Stomach (tissue), 9 donors: Measurements from ENCODE around the gene LSM12. TPM values are rescaled to one million over a fixed set of nuclear protein-coding genes. Genes with fewer than 3 reads are reported as not detected.

ENCODE experiments used
- DNase-seq, 2 donors: peaks; one replicate each; pipeline versions ENCODE4 v3.0.0 to v3.0.0-alpha.2; 2013 to 2019
- H3K27ac ChIP-seq, 5 donors: fragments of 200-600 bp in 4 of 5; sonication (generic) in 4 of 5; one replicate each; pipeline ENCODE4 v1.5.1; 2013 to 2019; ENCODE audit warnings: mild to moderate bottlenecking in 1 of 5, moderate library complexity in 1 of 5
- H3K27me3 ChIP-seq, 3 donors: fragments of 200-600 bp; sonication (generic); one replicate each; pipeline ENCODE4 v1.5.1; 2017 to 2019; ENCODE audit warnings: mixed run types in 1 of 3
- H3K36me3 ChIP-seq, 4 donors: fragments of 200-600 bp; sonication (generic); 1 replicate in 3 of 4; 2 replicates in 1 of 4; pipeline ENCODE4 v1.5.1; 2016 to 2019
- H3K4me1 ChIP-seq, 4 donors: fragments of 200-600 bp; sonication (generic); one replicate each; pipeline ENCODE4 v1.5.1; 2016 to 2019
- H3K4me3 ChIP-seq, 4 donors: fragments of 200-600 bp; sonication (generic) in 3 of 4; one replicate each; pipeline ENCODE4 v1.5.1; 2016 to 2019; ENCODE audit warnings: mild to moderate bottlenecking in 1 of 4
- H3K9me3 ChIP-seq, 4 donors: fragments of 200-600 bp; sonication (generic); one replicate each; pipeline ENCODE4 v1.5.1; 2016 to 2019
- CTCF ChIP-seq, 7 experiments: fragments of 450-650 bp in 4 of 7; fragments of 200-600 bp in 3 of 7; sonication (generic) in 3 of 7; IDR thresholded peaks; one replicate each; pipeline ENCODE4 v1.5.1; 2016 to 2019; ENCODE audit warnings: antibody characterized with exemption in 7 of 7, control low read depth in 2 of 7, mild to moderate bottlenecking in 1 of 7
- EP300 ChIP-seq: sonication (generic); formaldehyde crosslinking; IDR thresholded peaks from one replicate; pipeline ENCODE4 v1.6.1; 2017; ENCODE audit warnings: antibody characterized with exemption
- POLR2A ChIP-seq, 4 donors: fragments of 450-650 bp; IDR thresholded peaks; one replicate each; pipeline ENCODE4 v1.6.1; 2016; ENCODE audit warnings: antibody characterized with exemption in 4 of 4, control low read depth in 2 of 4, mild to moderate bottlenecking in 1 of 4, moderate library complexity in 1 of 4
- POLR2AphosphoS5 ChIP-seq, 3 donors: sonication (generic); formaldehyde crosslinking; IDR thresholded peaks; one replicate each; pipeline ENCODE4 v1.6.1; 2016; ENCODE audit warnings: antibody characterized with exemption in 3 of 3
- WGBS, 5 donors: extraction: QIAGEN DNeasy Blood & Tissue Kit in 3 of 5; methylation state at CpG; one replicate each; pipeline versions ENCODE4 v1.1.5 to v1.1.7; 2013 to 2018; 5-methylcytosine and 5-hydroxymethylcytosine counted together
- intact Hi-C: fragments of 100-400 bp; cut with DNase I; formaldehyde crosslinking; loops from one replicate; pipeline ENCODE4 v1.15.1; 2023; ENCODE audit warnings: low total_unique reads
- polyA plus RNA-seq, 3 donors: library from polyadenylated mRNA; stranded (reverse); fragments of 200-250 nt; gene quantifications; one replicate each; pipeline ENCODE4 v1.2.3, GENCODE V29; 2013
- total RNA-seq, 5 donors: library from RNA; depleted of rRNA; stranded (reverse); fragments of >200 nt; gene quantifications; one replicate each; pipeline versions ENCODE4 v1.1.0 to v1.2.3, GENCODE V29; 2014 to 2016
- donor health status: healthy with polysubstance abuse.
- donor health status: Bipolar disorder and iron deficiency.
- donor health status: healthy.

The LSM12 gene
- total and polyA plus RNA-seq, 8 donors, result 19.8 to 34.5 (median 30.2) TPM

GRCh38 chr17:44045486-44045885, 21.0 kb downstream of the LSM12 start:
- Histone ChIP-seq H3K4me3 (no peak overlapping the region), H3K36me3 (peaks cover 27 to 53% (median 38%) of the 10 kb centered on the region in 4 donors), H3K4me1 (peaks cover 14 to 47% (median 29%) of the 10 kb centered on the region in 4 donors), H3K27me3 (no peaks in the 10 kb centered on the region), H3K9me3 (no peaks in the 10 kb centered on the region), H3K27ac (no peak overlapping the region)
- WGBS, 5 donors, result 86 to 92% (median 89%) methylated on average over 4 of the region's 4 CpGs
- intact Hi-C loops, result loop anchor here (10.0 kb wide), 1 partner anchor 59 kb away; no protein-coding TSS in a partner anchor
- TF ChIP-seq CTCF (IDR thresholded peaks at IDR 0.05) (no peak), POLR2A (IDR thresholded peaks at IDR 0.05) (no peak), EP300 (no peak), POLR2AphosphoS5 (IDR thresholded peaks at IDR 0.05) (no peak)
- DNase-seq, result no peak

GRCh38 chr17:44044071-44044470, 22.4 kb downstream of the LSM12 start:
- no peaks in the 10 kb centered on the region for H3K27me3 ChIP-seq
- intact Hi-C loops, result loop anchor here (10.0 kb wide), 1 partner anchor 61 kb away; no protein-coding TSS in a partner anchor
- H3K36me3 ChIP-seq, result peaks cover 15 to 49% (median 25%) of the 10 kb centered on the region in 4 donors
- no peak overlapping the region for H3K4me3 ChIP-seq
- no peaks in the 10 kb centered on the region for H3K9me3 ChIP-seq
- DNase-seq, result no peak
- TF ChIP-seq POLR2AphosphoS5 (IDR thresholded peaks at IDR 0.05) (no peak), CTCF (IDR thresholded peaks at IDR 0.05) (no peak), EP300 (no peak), POLR2A (IDR thresholded peaks at IDR 0.05) (no peak)
- H3K27ac ChIP-seq, result peak overlapping the region in 4 of 5 donors; percentile 46 to 65 (median 52)
- 30 to 72% (median 55%) methylated on average over 1 of the region's 1 CpG for WGBS, 5 donors
- H3K4me1 ChIP-seq, result peaks cover 16 to 56% (median 34%) of the 10 kb centered on the region in 4 donors

GRCh38 chr17:44043272-44043696, 23.2 kb downstream of the LSM12 start:
- intact Hi-C loops, result loop anchor here (10.0 kb wide), 1 partner anchor 62 kb away; no protein-coding TSS in a partner anchor
- no peaks in the 10 kb centered on the region for H3K27me3 ChIP-seq
- WGBS, 5 donors, result 45 to 67% (median 60%) methylated on average over 3 to 4 of the region's 4 CpGs
- peak overlapping the region in 4 of 5 donors; percentile 46 to 65 (median 52) for H3K27ac ChIP-seq
- DNase-seq, result no peak
- no peaks in the 10 kb centered on the region for H3K9me3 ChIP-seq
- H3K36me3 ChIP-seq, result peaks cover 14 to 49% (median 25%) of the 10 kb centered on the region in 4 donors
- peaks cover 16 to 56% (median 34%) of the 10 kb centered on the region in 4 donors for H3K4me1 ChIP-seq
- H3K4me3 ChIP-seq, result no peak overlapping the region
- no peak for TF ChIP-seq EP300
- no peak for TF ChIP-seq POLR2AphosphoS5 (IDR thresholded peaks at IDR 0.05)
- TF ChIP-seq CTCF (IDR thresholded peaks at IDR 0.05), result no peak
- TF ChIP-seq POLR2A (IDR thresholded peaks at IDR 0.05), result no peak

DNA sequence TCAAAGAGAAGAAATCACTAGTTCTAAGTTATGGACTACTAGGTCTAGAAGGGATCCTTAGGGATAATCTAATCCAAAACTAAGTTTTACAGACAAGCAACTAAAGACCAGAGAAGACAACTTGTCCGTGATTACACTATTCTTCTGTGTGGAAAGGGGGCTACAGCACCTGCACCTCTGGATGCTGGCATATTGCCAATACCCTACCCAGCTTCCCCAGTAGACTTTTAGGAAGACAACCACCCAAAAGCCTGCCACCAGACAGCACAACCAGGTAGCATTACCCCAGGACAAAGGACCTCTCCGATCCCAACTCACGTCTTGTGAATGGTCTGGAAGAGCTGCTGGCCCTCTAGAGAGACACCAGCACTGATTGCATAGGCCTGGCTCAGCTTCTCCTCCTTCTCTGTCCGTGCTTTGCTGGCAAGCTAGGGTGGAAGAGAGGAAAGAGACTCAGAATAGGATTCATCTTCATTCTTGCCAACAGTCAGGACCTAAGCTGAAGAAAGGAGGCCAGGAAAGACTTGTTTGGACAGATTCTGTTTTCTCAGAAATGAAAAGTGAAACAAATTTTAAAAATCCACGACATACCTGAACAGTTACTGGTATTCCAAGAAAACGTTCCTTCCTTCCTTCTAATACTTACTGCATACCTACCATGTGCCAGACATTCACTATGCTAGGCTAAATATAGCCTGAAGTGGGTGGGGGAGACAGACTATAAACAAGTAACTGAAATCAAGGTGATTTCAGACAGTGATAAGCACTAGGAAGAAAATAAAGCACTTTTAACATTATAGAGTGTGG, 26.4 kb downstream of the LSM12 start:
- no peak overlapping the region for H3K4me3 ChIP-seq
- peaks cover 16 to 55% (median 34%) of the 10 kb centered on the region in 4 donors for H3K4me1 ChIP-seq
- intact Hi-C loops, result loop anchor here (10.0 kb wide), 1 partner anchor 65 kb away; no protein-coding TSS in a partner anchor
- H3K27ac ChIP-seq, result peak overlapping the region in 3 of 5 donors; percentile 10 to 41 (median 20)
- peaks cover 28 to 45% (median 33%) of the 10 kb centered on the region in 4 donors for H3K36me3 ChIP-seq
- no peak for DNase-seq
- H3K9me3 ChIP-seq, result no peaks in the 10 kb centered on the region
- TF ChIP-seq POLR2A (IDR thresholded peaks at IDR 0.05) (no peak), POLR2AphosphoS5 (IDR thresholded peaks at IDR 0.05) (no peak), EP300 (no peak), CTCF (IDR thresholded peaks at IDR 0.05) (no peak)
- WGBS, 5 donors, result 53 to 74% (median 73%) methylated on average over 6 of the region's 6 CpGs
- H3K27me3 ChIP-seq, result no peaks in the 10 kb centered on the region
